Loucy (cell line): ENCODE results near the gene TNFSF9.

Experiments used
- H2AFZ ChIP-seq: fragments of 200-600 bp; sonication (generic); 2 replicates; pipeline ENCODE4 v1.6.0; 2016; ENCODE audit warnings: antibody characterized with exemption, mild to moderate bottlenecking, low read length, moderate library complexity
- H3F3A ChIP-seq: fragments of 200-600 bp; 2 replicates; pipeline ENCODE4 v1.6.0; 2016; ENCODE audit warnings: antibody characterized with exemption, low read depth, mild to moderate bottlenecking
- H3K27me3 ChIP-seq: fragments of 200-600 bp; sonication (generic); 2 replicates; pipeline ENCODE4 v1.6.1; 2014; ENCODE audit warnings: low read length, mild to moderate bottlenecking; ENCODE audit not compliant: insufficient read depth, poor library complexity, severe bottlenecking
- H3K36me3 ChIP-seq: fragments of 200-600 bp; sonication (generic); 2 replicates; pipeline ENCODE4 v1.6.1; 2016; ENCODE audit warnings: low read length; ENCODE audit not compliant: insufficient read depth
- H3K4me1 ChIP-seq: fragments of 200-600 bp; sonication (generic); 2 replicates; pipeline ENCODE4 v1.5.1; 2014; ENCODE audit warnings: low read length, mild to moderate bottlenecking; ENCODE audit not compliant: insufficient read depth, poor library complexity, severe bottlenecking
- H3K4me2 ChIP-seq: fragments of 200-600 bp; sonication (generic); 2 replicates; pipeline ENCODE4 v1.6.0; 2014; ENCODE audit warnings: antibody characterized with exemption, low read length, low read depth, mild to moderate bottlenecking; ENCODE audit not compliant: poor library complexity, severe bottlenecking
- H3K4me3 ChIP-seq: fragments of 200-600 bp; sonication (generic); 2 replicates; pipeline ENCODE4 v1.5.1; 2014; ENCODE audit warnings: low read length, mild to moderate bottlenecking, mixed read lengths; ENCODE audit not compliant: poor library complexity, severe bottlenecking
- H3K79me2 ChIP-seq: fragments of 200-600 bp; sonication (generic); 2 replicates; pipeline ENCODE4 v1.6.1; 2014; ENCODE audit warnings: low read length; ENCODE audit not compliant: insufficient read depth
- H3K9ac ChIP-seq: fragments of 200-600 bp; sonication (generic); 2 replicates; pipeline ENCODE4 v1.6.0; 2014; ENCODE audit warnings: mild to moderate bottlenecking, low read depth, low read length, moderate library complexity; ENCODE audit not compliant: poor library complexity, severe bottlenecking
- H3K9me2 ChIP-seq: fragments of 200-600 bp; sonication (generic); replicated peaks from 2 replicates; pipeline ENCODE4 v1.6.1; 2016; ENCODE audit warnings: low read depth, low read length, mixed read lengths
- H3K9me3 ChIP-seq: fragments of 200-600 bp; sonication (generic); 2 replicates; pipeline ENCODE4 v1.6.1; 2014; ENCODE audit warnings: mild to moderate bottlenecking, antibody characterized with exemption, low read length, low read depth; ENCODE audit not compliant: insufficient read depth
- H4K20me1 ChIP-seq: fragments of 200-600 bp; sonication (generic); 2 replicates; pipeline ENCODE4 v1.6.0; 2014; ENCODE audit warnings: antibody characterized with exemption, low read length, mild to moderate bottlenecking; ENCODE audit not compliant: insufficient read depth, poor library complexity, severe bottlenecking
- CTCF ChIP-seq: fragments of 200-600 bp; sonication (generic); conservative IDR thresholded peaks from 2 replicates; pipeline ENCODE4 v1.5.1; 2014; ENCODE audit warnings: mild to moderate bottlenecking, antibody characterized with exemption, low read length
- EZH2phosphoT487 ChIP-seq: fragments of 200-600 bp; IDR thresholded peaks from 2 replicates; pipeline ENCODE4 v1.6.1; 2018; ENCODE audit warnings: antibody characterized with exemption, mild to moderate bottlenecking, moderate library complexity, borderline replicate concordance

Gene TNFSF9

GRCh38 chr19:6516659-6517291 is 14.1 kb upstream of the TNFSF9 start:
- no peaks in the 10 kb centered on the region for H4K20me1 ChIP-seq
- H3K4me2 ChIP-seq: peak overlapping the region; percentile 96
- no peaks in the 10 kb centered on the region for H3K9me3 ChIP-seq
- TF ChIP-seq EZH2phosphoT487 (no peak), CTCF (peak; percentile 96)
- no peaks in the 10 kb centered on the region for H3F3A ChIP-seq
- peaks cover 17% of the 10 kb centered on the region for H3K4me1 ChIP-seq
- H3K4me3 ChIP-seq: peak overlapping the region; percentile 94
- H3K9ac ChIP-seq: peak overlapping the region; percentile 91
- no peaks in the 10 kb centered on the region for H3K36me3 ChIP-seq
- no peaks in the 10 kb centered on the region for H3K79me2 ChIP-seq
- no peaks in the 10 kb centered on the region for H3K27me3 ChIP-seq
- H3K9me2 ChIP-seq: no peaks in the 10 kb centered on the region
- peak overlapping the region; percentile 98 for H2AFZ ChIP-seq

- H3K4me3 ChIP-seq: peak overlapping the region; percentile 52
- H2AFZ ChIP-seq: no peak overlapping the region
- TF ChIP-seq EZH2phosphoT487: no peak
- no peak for TF ChIP-seq CTCF
- peak overlapping the region; percentile 96 for H3K4me2 ChIP-seq
- H3K9ac ChIP-seq: no peak overlapping the region
- H3K36me3 ChIP-seq: no peaks in the 10 kb centered on the region
- no peaks in the 10 kb centered on the region for H4K20me1 ChIP-seq
- H3F3A ChIP-seq: no peaks in the 10 kb centered on the region
- H3K4me1 ChIP-seq: peaks cover 20% of the 10 kb centered on the region
- no peaks in the 10 kb centered on the region for H3K27me3 ChIP-seq
- no peaks in the 10 kb centered on the region for H3K79me2 ChIP-seq
- H3K9me3 ChIP-seq: no peaks in the 10 kb centered on the region
- H3K9me2 ChIP-seq: no peaks in the 10 kb centered on the region
These were observed 12.5 kb upstream of the TNFSF9 start for GRCh38 chr19:6518145-6518911.

- TF ChIP-seq EZH2phosphoT487: no peak
- no peak for TF ChIP-seq CTCF
- Histone ChIP-seq H3F3A (no peaks in the 10 kb centered on the region), H3K79me2 (no peaks in the 10 kb centered on the region), H3K4me2 (no peak overlapping the region), H2AFZ (no peak overlapping the region), H3K9me3 (no peaks in the 10 kb centered on the region), H3K27me3 (no peaks in the 10 kb centered on the region), H3K36me3 (no peaks in the 10 kb centered on the region), H3K4me1 (peaks cover 20% of the 10 kb centered on the region), H3K9ac (no peak overlapping the region), H3K9me2 (no peaks in the 10 kb centered on the region), H4K20me1 (no peaks in the 10 kb centered on the region), H3K4me3 (no peak overlapping the region)
These were observed 11.5 kb upstream of the TNFSF9 start for GRCh38 chr19:6519289-6519688.
